Osteoblast (primary cell): ENCODE results near the gene TNPO3. TPM values are rescaled to one million over a fixed set of nuclear protein-coding genes. Genes with fewer than 3 reads are reported as not detected.

Experiments
- DNase-seq: peaks from one replicate; pipeline ENCODE4 v3.0.0; 2011; ENCODE audit warnings: low spot score, mixed read lengths; ENCODE audit not compliant: insufficient read length; ENCODE audit errors: missing footprints
- H2AFZ ChIP-seq: 2 replicates; pipeline ENCODE4 v1.6.0; 2011; ENCODE audit warnings: mild to moderate bottlenecking, low read length
- H3K27ac ChIP-seq: 2 replicates; pipeline ENCODE4 v1.5.1; 2011; ENCODE audit warnings: mild to moderate bottlenecking, low read depth, low read length, moderate library complexity
- H3K27me3 ChIP-seq: 2 replicates; pipeline ENCODE4 v1.6.0; 2012; ENCODE audit warnings: mild to moderate bottlenecking, control low read depth, inconsistent platforms, low read length, moderate library complexity; ENCODE audit not compliant: insufficient read depth
- H3K36me3 ChIP-seq: 2 replicates; pipeline ENCODE4 v1.5.1; 2011; ENCODE audit warnings: mild to moderate bottlenecking, low read length, control low read depth, moderate library complexity; ENCODE audit not compliant: insufficient read depth
- H3K4me1 ChIP-seq: 2 replicates; pipeline ENCODE4 v1.5.1; 2011; ENCODE audit warnings: mild to moderate bottlenecking, low read length, control low read depth, moderate library complexity; ENCODE audit not compliant: insufficient read depth
- H3K4me2 ChIP-seq: 2 replicates; pipeline ENCODE4 v1.6.0; 2011; ENCODE audit warnings: mild to moderate bottlenecking, low read length; ENCODE audit not compliant: insufficient read depth
- H3K4me3 ChIP-seq: fragments of 200-600 bp; sonication (generic); 3 replicates; pipeline ENCODE4 v1.5.1; 2012; ENCODE audit warnings: mild to moderate bottlenecking, low read length, inconsistent platforms; ENCODE audit not compliant: insufficient read depth
- H3K79me2 ChIP-seq: 2 replicates; pipeline ENCODE4 v1.6.0; 2012; ENCODE audit warnings: mild to moderate bottlenecking, low read length, control low read depth, inconsistent platforms; ENCODE audit not compliant: insufficient read depth
- H3K9me3 ChIP-seq: 2 replicates; pipeline ENCODE4 v1.5.1; 2011; ENCODE audit warnings: low read depth, low read length, control low read depth
- H4K20me1 ChIP-seq: 2 replicates; pipeline ENCODE4 v1.6.0; 2012; ENCODE audit warnings: mild to moderate bottlenecking, low read length, control low read depth; ENCODE audit not compliant: insufficient read depth
- CTCF ChIP-seq: IDR thresholded peaks from 2 replicates; pipeline ENCODE4 v1.5.1; 2011; ENCODE audit warnings: mild to moderate bottlenecking, low read depth, low read length, moderate library complexity; ENCODE audit errors: extremely low read depth
- small RNA-seq: library from RNA; depleted of rRNA; stranded (forward); fragments of <200 nt; gene quantifications from one replicate; pipeline ENCODE3, GENCODE V24; 2012
- total RNA-seq: library from RNA; depleted of rRNA; stranded (reverse); fragments of >200 nt; gene quantifications from 2 replicates; pipeline ENCODE4 v1.2.3, GENCODE V29; 2012

The TNPO3 gene
- total RNA-seq, 1 donor, result 56.1 TPM

GRCh38 chr7:128906766-128907559, 147.9 kb downstream of the TNPO3 start:
- Histone ChIP-seq H3K79me2 (no peaks in the 10 kb centered on the region), H3K27me3 (peaks cover 52% of the 10 kb centered on the region)

GRCh38 chr7:128906001-128906765, 148.7 kb downstream of the TNPO3 start:
- Histone ChIP-seq H3K9me3 (no peaks in the 10 kb centered on the region), H3K27me3 (peaks cover 45% of the 10 kb centered on the region), H3K4me3 (no peak overlapping the region), H3K4me2 (no peak overlapping the region), H4K20me1 (no peaks in the 10 kb centered on the region), H2AFZ (no peak overlapping the region), H3K4me1 (no peaks in the 10 kb centered on the region), H3K36me3 (no peaks in the 10 kb centered on the region), H3K27ac (no peak overlapping the region), H3K79me2 (no peaks in the 10 kb centered on the region)
- no peak for TF ChIP-seq CTCF
- no peak for DNase-seq

More at GRCh38 chr7:128906766-128907559, 147.9 kb downstream of the TNPO3 start:
- no peak overlapping the region for H3K27ac ChIP-seq
- no peaks in the 10 kb centered on the region for H3K36me3 ChIP-seq
- H3K4me1 ChIP-seq, result no peaks in the 10 kb centered on the region
- H3K4me2 ChIP-seq, result no peak overlapping the region
- no peaks in the 10 kb centered on the region for H3K9me3 ChIP-seq
- H2AFZ ChIP-seq, result no peak overlapping the region
- DNase-seq, result peak; percentile 79
- no peak for TF ChIP-seq CTCF
- H3K4me3 ChIP-seq, result no peak overlapping the region
- no peaks in the 10 kb centered on the region for H4K20me1 ChIP-seq

- no peak overlapping the region for H2AFZ ChIP-seq
- H3K36me3 ChIP-seq, result no peaks in the 10 kb centered on the region
- H3K79me2 ChIP-seq, result no peaks in the 10 kb centered on the region
- H3K27ac ChIP-seq, result no peak overlapping the region
- peak; percentile 67 for TF ChIP-seq CTCF
- peaks cover 31% of the 10 kb centered on the region for H3K27me3 ChIP-seq
- H3K9me3 ChIP-seq, result peaks cover under 1% of the 10 kb centered on the region
- no peak overlapping the region for H3K4me3 ChIP-seq
- DNase-seq, result peak; percentile 90
- no peak overlapping the region for H3K4me2 ChIP-seq
- no peaks in the 10 kb centered on the region for H3K4me1 ChIP-seq
- no peaks in the 10 kb centered on the region for H4K20me1 ChIP-seq
Observed at GRCh38 chr7:128904381-128905197, 150.3 kb downstream of the TNPO3 start.

Small RNA genes lying within 50 kb of the gene (small RNA-seq; reads per million reads assigned to genes)
- gene RN7SL306P, result not detected

Other genes starting within 250 kb of the TNPO3 start
- gene FLNC, start 224.7 kb downstream of the TNPO3 start, total RNA-seq, result 93.7 and 130 TPM in 2 replicates
- gene ATP6V1F, start 192.3 kb downstream of the TNPO3 start, total RNA-seq, result 91.9 and 95.2 TPM in 2 replicates
- gene KCP, start 144.4 kb downstream of the TNPO3 start, total RNA-seq, result 0.88 and 1.1 TPM in 2 replicates
- under 0.01 TPM in 2 replicates for gene IRF5, start 117.2 kb downstream of the TNPO3 start, total RNA-seq
- gene TSPAN33, start 89.6 kb upstream of the TNPO3 start, total RNA-seq, result under 0.01 and 0.36 TPM in 2 replicates
- 19.9 and 23.9 TPM in 2 replicates for gene SMO, start 133.5 kb upstream of the TNPO3 start, total RNA-seq
- 10.1 and 11.2 TPM in 2 replicates for gene AHCYL2, start 169.9 kb upstream of the TNPO3 start, total RNA-seq